Panc1 (cell line): ENCODE measurements around the gene LRRC3C. TPM values are rescaled to one million over a fixed set of nuclear protein-coding genes. Genes with fewer than 3 reads are reported as not detected.

Experiments
- ATAC-seq: fragments of 200-7000 bp; cut with Tn5 transposase; 2 replicates; pipeline ENCODE4 v1.9.1; 2020; ENCODE audit warnings: mild to moderate bottlenecking, moderate library complexity
- BruUV-seq: library from RNA; stranded (reverse); fragments of 400-500 nt; replicated peaks from 2 replicates; lab custom pipeline; 2021; lab: Mats Ljungman, UMichigan
- CTCF ChIA-PET: fragments of 300-600 bp; sonication (Branson Sonifier 250); formaldehyde crosslinking; loops from one replicate; lab custom pipeline; 2022; ENCODE audit warnings: antibody characterized with exemption; lab: Charles Lee
- POLR2A ChIA-PET: fragments of 300-600 bp; sonication (Branson Sonifier 250); formaldehyde crosslinking; loops from one replicate; lab custom pipeline; 2022; ENCODE audit warnings: antibody characterized with exemption; lab: Charles Lee
- DNase-seq: peaks from one replicate; pipeline ENCODE4 v3.0.0-alpha.2; 2010; ENCODE audit warnings: low read depth, low spot score
- H3K27ac ChIP-seq: 2 replicates; pipeline ENCODE4 v1.5.1; 2011; ENCODE audit warnings: mild to moderate bottlenecking, low read length, inconsistent platforms
- H3K27me3 ChIP-seq: fragments of 200-500 bp; sonication (Bioruptor generic); 2 replicates; pipeline ENCODE4 v1.6.0; 2014; ENCODE audit warnings: low read length, inconsistent platforms; ENCODE audit not compliant: control insufficient read depth, insufficient read depth
- H3K36me3 ChIP-seq: fragments of 200-500 bp; sonication (Bioruptor generic); 2 replicates; pipeline ENCODE4 v1.5.1; 2014; ENCODE audit warnings: inconsistent platforms, mild to moderate bottlenecking, low read length, moderate library complexity; ENCODE audit not compliant: control insufficient read depth, insufficient read depth
- H3K4me1 ChIP-seq: 2 replicates; pipeline ENCODE4 v1.5.1; 2011; ENCODE audit warnings: inconsistent platforms, mild to moderate bottlenecking, low read length, moderate library complexity; ENCODE audit not compliant: control insufficient read depth, insufficient read depth
- H3K4me3 ChIP-seq, 2 experiments: 2 replicates each; pipeline ENCODE4 v1.5.1; 2011 to 2012; ENCODE audit warnings: low read depth in 2 of 2, low read length in 2 of 2, mild to moderate bottlenecking in 2 of 2, inconsistent platforms in 1 of 2, moderate library complexity in 1 of 2
- H3K9me3 ChIP-seq: fragments of 200-500 bp; sonication (Bioruptor generic); 2 replicates; pipeline ENCODE4 v1.5.1; 2014; ENCODE audit warnings: low read depth, mild to moderate bottlenecking, inconsistent platforms, low read length, moderate library complexity; ENCODE audit not compliant: control insufficient read depth, insufficient read depth
- POLR2AphosphoS5 ChIP-seq: IDR thresholded peaks from 2 replicates; pipeline ENCODE4 v1.6.1; 2012; ENCODE audit warnings: mild to moderate bottlenecking, low read depth, low read length, moderate library complexity
- REST ChIP-seq, 2 experiments: IDR thresholded peaks; 2 replicates each; pipeline ENCODE4 v1.6.1; 2011 to 2012; ENCODE audit warnings: low read depth in 2 of 2, control low read depth in 1 of 2, low read length in 1 of 2, mild to moderate bottlenecking in 1 of 2, moderate library complexity in 1 of 2; ENCODE audit not compliant: insufficient read depth in 1 of 2
- SIN3A ChIP-seq: IDR thresholded peaks from 2 replicates; pipeline ENCODE4 v1.6.1; 2012; ENCODE audit warnings: low read depth, mild to moderate bottlenecking, low read length, moderate library complexity, borderline replicate concordance; ENCODE audit not compliant: insufficient read depth
- TCF7L2 ChIP-seq: IDR thresholded peaks from 2 replicates; pipeline ENCODE4 v1.6.1; 2011; ENCODE audit warnings: mild to moderate bottlenecking, low read depth, low read length, inconsistent platforms
- in situ Hi-C: cut with HindIII; loops from 2 replicates; pipeline ENCODE4 v1.10.0; 2016; ENCODE audit warnings: low sequenced_read_pairs, low pct_unique_long_range_greater_than_20kb
- intact Hi-C: fragments of 100-400 bp; cut with micrococcal nuclease; formaldehyde crosslinking; loops from one replicate; pipeline ENCODE4 v1.10.0; 2022; ENCODE audit not compliant: unreplicated experiment
- total RNA-seq: library from RNA; stranded (reverse); gene quantifications from one replicate; pipeline ENCODE4 v1.2.1, GENCODE V29; 2021; ENCODE audit not compliant: unreplicated experiment
- TF ChIP-seq, protein P1 (sequence below): fragments of 450-650 bp; IDR thresholded peaks from 2 replicates; pipeline ENCODE4 v1.5.1; 2017; ENCODE audit warnings: mild to moderate bottlenecking

LRRC3C gene
- total RNA-seq, 1 experiment from 2014 or later: not detected

DNA sequence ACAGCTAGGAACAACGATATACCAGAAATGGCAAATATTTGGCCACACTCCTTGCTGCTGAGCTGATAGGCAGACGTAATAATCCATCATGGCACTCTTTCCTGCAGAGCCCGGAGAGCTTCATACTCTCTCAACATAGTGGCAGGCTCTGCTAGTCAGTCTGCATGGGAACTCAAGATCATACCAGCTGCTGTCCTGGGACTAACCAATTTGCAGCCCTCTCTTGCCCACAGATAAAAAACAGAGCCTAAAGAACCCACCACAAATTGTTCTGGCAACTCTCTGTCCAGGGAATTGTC lies 22.6 kb upstream of the LRRC3C start:
- POLR2A ChIA-PET: no interaction called here
- BruUV-seq: no TSS peak

GRCh38 chr17:39908789-39909352 lies 18.7 kb upstream of the LRRC3C start:
- no peaks in the 10 kb centered on the region for H3K9me3 ChIP-seq
- H3K27ac ChIP-seq: no peak overlapping the region
- H3K27me3 ChIP-seq: no peaks in the 10 kb centered on the region
- H3K4me1 ChIP-seq: no peaks in the 10 kb centered on the region
- BruUV-seq: no TSS peak
- TF ChIP-seq REST (IDR thresholded peaks at IDR 0.05; ENCODE audit: insufficient read depth in 1 of 2, low read depth in 2 of 2, low read length in 1 of 2): no peak
- TF ChIP-seq TCF7L2: no peak
- TF ChIP-seq SIN3A: no peak
- no peak for TF ChIP-seq POLR2AphosphoS5
- TF ChIP-seq, protein P1, sequence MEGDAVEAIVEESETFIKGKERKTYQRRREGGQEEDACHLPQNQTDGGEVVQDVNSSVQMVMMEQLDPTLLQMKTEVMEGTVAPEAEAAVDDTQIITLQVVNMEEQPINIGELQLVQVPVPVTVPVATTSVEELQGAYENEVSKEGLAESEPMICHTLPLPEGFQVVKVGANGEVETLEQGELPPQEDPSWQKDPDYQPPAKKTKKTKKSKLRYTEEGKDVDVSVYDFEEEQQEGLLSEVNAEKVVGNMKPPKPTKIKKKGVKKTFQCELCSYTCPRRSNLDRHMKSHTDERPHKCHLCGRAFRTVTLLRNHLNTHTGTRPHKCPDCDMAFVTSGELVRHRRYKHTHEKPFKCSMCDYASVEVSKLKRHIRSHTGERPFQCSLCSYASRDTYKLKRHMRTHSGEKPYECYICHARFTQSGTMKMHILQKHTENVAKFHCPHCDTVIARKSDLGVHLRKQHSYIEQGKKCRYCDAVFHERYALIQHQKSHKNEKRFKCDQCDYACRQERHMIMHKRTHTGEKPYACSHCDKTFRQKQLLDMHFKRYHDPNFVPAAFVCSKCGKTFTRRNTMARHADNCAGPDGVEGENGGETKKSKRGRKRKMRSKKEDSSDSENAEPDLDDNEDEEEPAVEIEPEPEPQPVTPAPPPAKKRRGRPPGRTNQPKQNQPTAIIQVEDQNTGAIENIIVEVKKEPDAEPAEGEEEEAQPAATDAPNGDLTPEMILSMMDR: no peak
- ATAC-seq: no peak
- in situ Hi-C loops: no loop called here
- no peak overlapping the region for H3K4me3 ChIP-seq
- H3K36me3 ChIP-seq: no peaks in the 10 kb centered on the region
- ChIA-PET POLR2A (interaction anchor here (0.7 kb wide), 1 partner anchor 230 kb away, joined by 11 read pairs; no protein-coding TSS in a partner anchor), CTCF (interaction anchor here (0.6 to 0.7 kb wide), 2 partner anchors 151 to 303 kb away, joined by 6 to 8 read pairs; no protein-coding TSS in a partner anchor)
- no peak for DNase-seq
- intact Hi-C loops: no loop called here

More for the DNA sequence above, 22.6 kb upstream of the LRRC3C start:
- H3K36me3 ChIP-seq: no peaks in the 10 kb centered on the region
- DNase-seq: no peak
- no peaks in the 10 kb centered on the region for H3K27me3 ChIP-seq
- H3K9me3 ChIP-seq: no peaks in the 10 kb centered on the region
- H3K4me3 ChIP-seq: no peak overlapping the region
- no peak overlapping the region for H3K27ac ChIP-seq
- in situ Hi-C loops (no loop called here), intact Hi-C loops (no loop called here)
- ATAC-seq: no peak
- TF ChIP-seq POLR2AphosphoS5: no peak
- TF ChIP-seq, protein P1: no peak
- TF ChIP-seq TCF7L2: no peak
- TF ChIP-seq SIN3A: no peak
- no peak for TF ChIP-seq REST (IDR thresholded peaks at IDR 0.05; ENCODE audit: insufficient read depth in 1 of 2, low read depth in 2 of 2, low read length in 1 of 2)
- H3K4me1 ChIP-seq: no peaks in the 10 kb centered on the region
- CTCF ChIA-PET: no interaction called here
